HEK293 (cell line): Measurements from ENCODE around the gene SLC35E1.

Source experiments
- CTCF ChIP-seq: fragments of 450-650 bp; formaldehyde crosslinking; IDR thresholded peaks from 2 replicates; pipeline ENCODE4 v1.5.1; 2016; ENCODE audit warnings: missing biosample characterization, missing genetic modification characterization
- HOXA7 ChIP-seq: sonication (generic); formaldehyde crosslinking; IDR thresholded peaks from 2 replicates; pipeline ENCODE4 v1.8.1; 2022; ENCODE audit warnings: missing genetic modification reagents, borderline replicate concordance
- IKZF3 ChIP-seq: fragments of 450-650 bp; IDR thresholded peaks from 2 replicates; pipeline ENCODE4 v1.5.0; 2018; ENCODE audit warnings: missing biosample characterization, mild to moderate bottlenecking, missing genetic modification characterization, moderate library complexity
- REST ChIP-seq: fragments of 450-650 bp; formaldehyde crosslinking; IDR thresholded peaks from 2 replicates; pipeline ENCODE4 v1.5.1; 2016; ENCODE audit warnings: missing biosample characterization, missing genetic modification characterization
- ZFP41 ChIP-seq: fragments of 450-650 bp; formaldehyde crosslinking; IDR thresholded peaks from 2 replicates; pipeline ENCODE4 v1.5.1; 2016; ENCODE audit warnings: missing biosample characterization, missing genetic modification characterization, borderline replicate concordance
- ZNF138 ChIP-seq: fragments of 450-650 bp; formaldehyde crosslinking; IDR thresholded peaks from 2 replicates; pipeline ENCODE4 v1.5.1; 2016; ENCODE audit warnings: missing biosample characterization, missing genetic modification characterization, borderline replicate concordance
- ZNF146 ChIP-seq: fragments of 450-650 bp; formaldehyde crosslinking; IDR thresholded peaks from 2 replicates; pipeline ENCODE4 v1.5.1; 2016; ENCODE audit warnings: missing biosample characterization, missing genetic modification characterization
- ZNF223 ChIP-seq: fragments of 450-650 bp; formaldehyde crosslinking; IDR thresholded peaks from 2 replicates; pipeline ENCODE4 v1.5.1; 2016; ENCODE audit warnings: missing biosample characterization, missing genetic modification characterization
- ZNF521 ChIP-seq: fragments of 450-650 bp; formaldehyde crosslinking; IDR thresholded peaks from 2 replicates; pipeline ENCODE4 v1.5.1; 2017; ENCODE audit warnings: missing biosample characterization, mild to moderate bottlenecking, missing genetic modification characterization
- ZNF544 ChIP-seq: fragments of 450-650 bp; formaldehyde crosslinking; IDR thresholded peaks from 2 replicates; pipeline ENCODE4 v1.5.0; 2017; ENCODE audit warnings: missing biosample characterization, missing genetic modification characterization
- ZSCAN18 ChIP-seq: fragments of 450-650 bp; formaldehyde crosslinking; IDR thresholded peaks from 2 replicates; pipeline ENCODE4 v1.5.1; 2016; ENCODE audit warnings: missing biosample characterization, missing genetic modification characterization
- ZSCAN30 ChIP-seq: fragments of 450-650 bp; IDR thresholded peaks from 2 replicates; pipeline ENCODE4 v1.5.1; 2018; ENCODE audit warnings: missing biosample characterization, mild to moderate bottlenecking, missing genetic modification characterization, moderate library complexity

- TF ChIP-seq CTCF (tag by site-specific recombination): no peak
- TF ChIP-seq ZSCAN18 (tag by site-specific recombination): no peak
- TF ChIP-seq HOXA7 (CRISPR knock-in tag): no peak
- TF ChIP-seq ZNF223 (tag by site-specific recombination): no peak
- TF ChIP-seq ZFP41 (tag by site-specific recombination): no peak
- TF ChIP-seq ZNF521 (tag by site-specific recombination): no peak
- TF ChIP-seq ZNF544 (tag by site-specific recombination): no peak
- no peak for TF ChIP-seq ZSCAN30
- no peak for TF ChIP-seq IKZF3 (tag by site-specific recombination)
- TF ChIP-seq ZNF138 (tag by site-specific recombination): no peak
- no peak for TF ChIP-seq REST (tag by site-specific recombination)
- no peak for TF ChIP-seq ZNF146 (tag by site-specific recombination)
Observed at GRCh38 chr19:16591803-16592556, 19.8 kb upstream of the SLC35E1 start.
